ENCODE results near the gene MGST1. TPM values are rescaled to one million over a fixed set of nuclear protein-coding genes. Genes with fewer than 3 reads are reported as not detected.

The MGST1 gene
- total RNA-seq, 1 experiment from 2014 or later, result 30.0 TPM

DNA sequence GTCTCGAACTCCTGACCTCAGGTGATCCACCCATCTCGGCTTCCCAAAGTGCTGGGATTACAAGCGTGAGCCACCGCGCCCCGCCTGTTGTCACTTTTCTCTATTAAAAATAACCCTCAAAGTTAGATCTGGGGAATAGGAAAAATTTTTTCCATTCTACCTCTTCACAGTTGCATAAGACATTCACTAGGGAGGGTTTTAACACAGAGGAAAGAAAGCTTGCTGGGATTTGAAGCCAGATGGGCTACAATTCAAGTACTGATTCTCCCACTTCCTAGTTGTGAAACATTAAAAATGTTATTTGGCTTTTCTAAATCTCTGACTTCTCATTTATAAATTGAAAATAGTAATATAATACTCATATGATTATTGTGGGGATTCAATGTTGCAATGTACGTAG is 46.7 kb upstream of the MGST1 start:
- DNase-seq (ENCODE audit: low spot score), result no peak
- H3K4me1 ChIP-seq (ENCODE audit: insufficient read depth, low read length, poor library complexity, severe bottlenecking), result peaks cover 13% of the 10 kb centered on the region
- H3K36me3 ChIP-seq (ENCODE audit: insufficient read depth, low read length, poor library complexity, severe bottlenecking), result no peaks in the 10 kb centered on the region
- TF ChIP-seq EZH2 (IDR thresholded peaks at IDR 0.05; ENCODE audit: borderline replicate concordance, low read depth, low read length, poor library complexity, severe bottlenecking), result no peak
- TF ChIP-seq, protein P1, sequence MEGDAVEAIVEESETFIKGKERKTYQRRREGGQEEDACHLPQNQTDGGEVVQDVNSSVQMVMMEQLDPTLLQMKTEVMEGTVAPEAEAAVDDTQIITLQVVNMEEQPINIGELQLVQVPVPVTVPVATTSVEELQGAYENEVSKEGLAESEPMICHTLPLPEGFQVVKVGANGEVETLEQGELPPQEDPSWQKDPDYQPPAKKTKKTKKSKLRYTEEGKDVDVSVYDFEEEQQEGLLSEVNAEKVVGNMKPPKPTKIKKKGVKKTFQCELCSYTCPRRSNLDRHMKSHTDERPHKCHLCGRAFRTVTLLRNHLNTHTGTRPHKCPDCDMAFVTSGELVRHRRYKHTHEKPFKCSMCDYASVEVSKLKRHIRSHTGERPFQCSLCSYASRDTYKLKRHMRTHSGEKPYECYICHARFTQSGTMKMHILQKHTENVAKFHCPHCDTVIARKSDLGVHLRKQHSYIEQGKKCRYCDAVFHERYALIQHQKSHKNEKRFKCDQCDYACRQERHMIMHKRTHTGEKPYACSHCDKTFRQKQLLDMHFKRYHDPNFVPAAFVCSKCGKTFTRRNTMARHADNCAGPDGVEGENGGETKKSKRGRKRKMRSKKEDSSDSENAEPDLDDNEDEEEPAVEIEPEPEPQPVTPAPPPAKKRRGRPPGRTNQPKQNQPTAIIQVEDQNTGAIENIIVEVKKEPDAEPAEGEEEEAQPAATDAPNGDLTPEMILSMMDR (conservative IDR thresholded peaks at IDR 0.05; ENCODE audit: low read depth, low read length), result no peak
- intact Hi-C loops (cut with micrococcal nuclease; ENCODE audit: unreplicated experiment), result no loop called here
- POLR2A ChIA-PET (ENCODE audit: low non-redundant PET), result no interaction called here
- H3K9me3 ChIP-seq (ENCODE audit: low read depth, low read length, poor library complexity, severe bottlenecking), result no peaks in the 10 kb centered on the region
- H3K4me3 ChIP-seq (ENCODE audit: low read depth, low read length, poor library complexity, severe bottlenecking), result no peak overlapping the region
- CTCF ChIA-PET, result no interaction called here
- H3K27me3 ChIP-seq (replicated peaks; ENCODE audit: insufficient read depth, low read depth, low read length, poor library complexity), result no peaks in the 10 kb centered on the region
- H3K27ac ChIP-seq (ENCODE audit: low read depth, low read length, poor library complexity, severe bottlenecking), result no peak overlapping the region
- BruUV-seq (replicated peaks), result no TSS peak

- Histone ChIP-seq H3K36me3 (ENCODE audit: insufficient read depth, low read length, poor library complexity, severe bottlenecking) (no peaks in the 10 kb centered on the region), H3K4me3 (ENCODE audit: low read depth, low read length, poor library complexity, severe bottlenecking) (no peak overlapping the region), H3K27ac (ENCODE audit: low read depth, low read length, poor library complexity, severe bottlenecking) (no peak overlapping the region), H3K27me3 (replicated peaks; ENCODE audit: insufficient read depth, low read depth, low read length, poor library complexity) (no peaks in the 10 kb centered on the region), H3K9me3 (ENCODE audit: low read depth, low read length, poor library complexity, severe bottlenecking) (no peaks in the 10 kb centered on the region), H3K4me1 (ENCODE audit: insufficient read depth, low read length, poor library complexity, severe bottlenecking) (peaks cover 13% of the 10 kb centered on the region)
- TF ChIP-seq EZH2 (IDR thresholded peaks at IDR 0.05; ENCODE audit: borderline replicate concordance, low read depth, low read length, poor library complexity, severe bottlenecking), result no peak
- TF ChIP-seq, protein P1 (conservative IDR thresholded peaks at IDR 0.05; ENCODE audit: low read depth, low read length), result no peak
- ChIA-PET POLR2A (ENCODE audit: low non-redundant PET) (no interaction called here), CTCF (no interaction called here)
- BruUV-seq (replicated peaks), result no TSS peak
- DNase-seq (ENCODE audit: low spot score), result peak; percentile 8
- intact Hi-C loops (cut with micrococcal nuclease; ENCODE audit: unreplicated experiment), result no loop called here
Observed at GRCh38 chr12:16303939-16304338, 43.5 kb upstream of the MGST1 start.

GRCh38 chr12:16307856-16308475 is 39.5 kb upstream of the MGST1 start:
- TF ChIP-seq, protein P1 (conservative IDR thresholded peaks at IDR 0.05; ENCODE audit: low read depth, low read length), result no peak
- TF ChIP-seq EZH2 (IDR thresholded peaks at IDR 0.05; ENCODE audit: borderline replicate concordance, low read depth, low read length, poor library complexity, severe bottlenecking), result no peak
- no TSS peak for BruUV-seq (replicated peaks)
- POLR2A ChIA-PET (ENCODE audit: low non-redundant PET), result no interaction called here
- peak; percentile 15 for DNase-seq (ENCODE audit: low spot score)
- CTCF ChIA-PET, result no interaction called here
- Histone ChIP-seq H3K4me3 (ENCODE audit: low read depth, low read length, poor library complexity, severe bottlenecking) (no peak overlapping the region), H3K27me3 (replicated peaks; ENCODE audit: insufficient read depth, low read depth, low read length, poor library complexity) (no peaks in the 10 kb centered on the region), H3K36me3 (ENCODE audit: insufficient read depth, low read length, poor library complexity, severe bottlenecking) (no peaks in the 10 kb centered on the region), H3K4me1 (ENCODE audit: insufficient read depth, low read length, poor library complexity, severe bottlenecking) (peaks cover 7% of the 10 kb centered on the region), H3K27ac (ENCODE audit: low read depth, low read length, poor library complexity, severe bottlenecking) (no peak overlapping the region), H3K9me3 (ENCODE audit: low read depth, low read length, poor library complexity, severe bottlenecking) (peaks cover 14% of the 10 kb centered on the region)
- intact Hi-C loops (cut with micrococcal nuclease; ENCODE audit: unreplicated experiment), result no loop called here
